Cardiac muscle cell (in vitro differentiated cells and primary cell): ENCODE results near the gene AP2A1. TPM values are rescaled to one million over a fixed set of nuclear protein-coding genes. Genes with fewer than 3 reads are reported as not detected.

ENCODE experiments used
- DNase-seq, 2 donors: peaks; one replicate each; pipeline versions ENCODE4 v3.0.0 to v3.0.0-alpha.2; 2010 to 2017; ENCODE audit warnings: low read depth in 1 of 2, low spot score in 1 of 2
- H3K27ac ChIP-seq: fragments of 200-600 bp; sonication (generic); 2 replicates; pipeline ENCODE4 v1.5.1; 2016
- H3K27me3 ChIP-seq: fragments of 200-600 bp; sonication (generic); 2 replicates; pipeline ENCODE4 v1.6.0; 2016; ENCODE audit warnings: control low read depth
- H3K36me3 ChIP-seq: fragments of 200-600 bp; sonication (generic); 2 replicates; pipeline ENCODE4 v1.5.1; 2016; ENCODE audit warnings: control low read depth
- H3K4me1 ChIP-seq: fragments of 200-600 bp; sonication (generic); 2 replicates; pipeline ENCODE4 v1.8.1; 2017; ENCODE audit warnings: low read depth, mild to moderate bottlenecking, mixed run types
- H3K4me3 ChIP-seq: fragments of 200-600 bp; sonication (generic); 2 replicates; pipeline ENCODE4 v1.5.1; 2016; ENCODE audit warnings: mild to moderate bottlenecking
- H3K9me3 ChIP-seq: fragments of 200-600 bp; sonication (generic); 2 replicates; pipeline ENCODE4 v1.5.1; 2017; ENCODE audit warnings: low read depth, mild to moderate bottlenecking, control low read depth
- CTCF ChIP-seq: IDR thresholded peaks from 2 replicates; pipeline ENCODE4 v1.5.1; 2012; ENCODE audit warnings: low read depth, mild to moderate bottlenecking, low read length
- polyA plus RNA-seq: library from polyadenylated mRNA; unstranded; fragments of >200 nt; fragmentation: Nextera tagmentation; extraction: Ambion mirVana; gene quantifications from 2 replicates; pipeline ENCODE4 v1.2.1, GENCODE V29; 2016
- total RNA-seq: library from RNA; depleted of rRNA; stranded (reverse); fragments of >200 nt; gene quantifications from 2 replicates; pipeline ENCODE4 v1.2.3, GENCODE V29; 2016

Gene AP2A1
- total and polyA plus RNA-seq, 2 experiments from 2014 or later, result 78.0 to 153 TPM

GRCh38 chr19:49836176-49837008, 69.6 kb downstream of the AP2A1 start:
- H3K4me3 ChIP-seq, result no peak overlapping the region
- peaks cover 18% of the 10 kb centered on the region for H3K4me1 ChIP-seq
- H3K27me3 ChIP-seq, result no peaks in the 10 kb centered on the region
- H3K27ac ChIP-seq, result peak overlapping the region; percentile 14
- no peak for DNase-seq
- no peak for TF ChIP-seq CTCF
- H3K36me3 ChIP-seq, result peaks cover 28% of the 10 kb centered on the region
- no peaks in the 10 kb centered on the region for H3K9me3 ChIP-seq

GRCh38 chr19:49837009-49837310, 70.2 kb downstream of the AP2A1 start:
- H3K4me1 ChIP-seq, result peaks cover 18% of the 10 kb centered on the region
- no peaks in the 10 kb centered on the region for H3K27me3 ChIP-seq
- H3K27ac ChIP-seq, result no peak overlapping the region
- H3K36me3 ChIP-seq, result peaks cover 23% of the 10 kb centered on the region
- no peak overlapping the region for H3K4me3 ChIP-seq
- no peaks in the 10 kb centered on the region for H3K9me3 ChIP-seq
- no peak for DNase-seq
- no peak for TF ChIP-seq CTCF

- H3K9me3 ChIP-seq, result no peaks in the 10 kb centered on the region
- TF ChIP-seq CTCF, result no peak
- peaks cover 18% of the 10 kb centered on the region for H3K4me1 ChIP-seq
- peaks cover 18% of the 10 kb centered on the region for H3K36me3 ChIP-seq
- no peak overlapping the region for H3K4me3 ChIP-seq
- no peaks in the 10 kb centered on the region for H3K27me3 ChIP-seq
- H3K27ac ChIP-seq, result no peak overlapping the region
- DNase-seq, result no peak
Measured at GRCh38 chr19:49837425-49837824, 70.6 kb downstream of the AP2A1 start.

- Histone ChIP-seq H3K4me3 (no peak overlapping the region), H3K4me1 (peaks cover 18% of the 10 kb centered on the region), H3K27me3 (no peaks in the 10 kb centered on the region), H3K36me3 (peaks cover 10% of the 10 kb centered on the region), H3K9me3 (no peaks in the 10 kb centered on the region), H3K27ac (peak overlapping the region; percentile 93)
- no peak for DNase-seq
- TF ChIP-seq CTCF, result no peak
Measured at GRCh38 chr19:49838885-49839588, 72.2 kb downstream of the AP2A1 start.

- H3K4me1 ChIP-seq, result peaks cover 18% of the 10 kb centered on the region
- H3K36me3 ChIP-seq, result peaks cover 8% of the 10 kb centered on the region
- H3K4me3 ChIP-seq, result no peak overlapping the region
- no peaks in the 10 kb centered on the region for H3K27me3 ChIP-seq
- no peak for TF ChIP-seq CTCF
- no peak for DNase-seq
- H3K9me3 ChIP-seq, result no peaks in the 10 kb centered on the region
- peak overlapping the region; percentile 93 for H3K27ac ChIP-seq
Measured at GRCh38 chr19:49839713-49840112, 72.9 kb downstream of the AP2A1 start.
